Endothelial cell of umbilical vein (primary cell): ENCODE results near the gene SLC39A11. TPM values are rescaled to one million over a fixed set of nuclear protein-coding genes. Genes with fewer than 3 reads are reported as not detected.

Experiments
- BruUV-seq: library from RNA; stranded (reverse); fragments of 400-500 nt; replicated peaks from 2 replicates; lab custom pipeline; 2021; lab: Mats Ljungman, UMichigan
- CTCF ChIA-PET: fragments of 300-600, 350-600 bp; sonication (Branson Sonifier 250); formaldehyde crosslinking; loops from one replicate; lab custom pipeline; 2021; ENCODE audit warnings: antibody characterized with exemption, inconsistent platforms; lab: Charles Lee
- POLR2A ChIA-PET: fragments of 300-600, 350-600 bp; sonication (Branson Sonifier 250); formaldehyde crosslinking; loops from one replicate; lab custom pipeline; 2021; ENCODE audit warnings: antibody characterized with exemption, inconsistent platforms; lab: Charles Lee
- DNase-seq: peaks from one replicate; pipeline ENCODE4 v3.0.0-alpha.2; 2011; ENCODE audit warnings: low read depth, low spot score
- FAIRE-seq: peaks from 2 replicates; lab custom pipeline; 2011; peaks lifted over from hg19 to GRCh38; lab: Jason Lieb, UNC
- H2AFZ ChIP-seq: 2 replicates; pipeline ENCODE4 v1.6.0; 2012; ENCODE audit warnings: low read depth, low read length, control low read depth, inconsistent platforms
- H3K27ac ChIP-seq: 2 replicates; pipeline ENCODE4 v1.5.1; 2011; ENCODE audit warnings: low read depth, mild to moderate bottlenecking, control low read depth, low read length, moderate library complexity; ENCODE audit not compliant: insufficient read depth
- H3K27me3 ChIP-seq, 2 experiments: 2 replicates each; pipeline versions ENCODE4 v1.6.0 to v1.6.1; 2011; ENCODE audit warnings: low read length in 2 of 2, mixed read lengths in 1 of 2; ENCODE audit not compliant: control insufficient read depth in 2 of 2, insufficient read depth in 2 of 2
- H3K36me3 ChIP-seq, 2 experiments: 2 replicates in 1 of 2; 3 replicates in 1 of 2; pipeline ENCODE4 v1.5.1; 2011; ENCODE audit warnings: low read length in 2 of 2, mild to moderate bottlenecking in 1 of 2, moderate library complexity in 1 of 2; ENCODE audit not compliant: control insufficient read depth in 2 of 2, insufficient read depth in 2 of 2; ENCODE audit errors: extremely low read depth in 1 of 2
- H3K4me1 ChIP-seq: 3 replicates; pipeline ENCODE4 v1.5.1; 2011; ENCODE audit warnings: mild to moderate bottlenecking, low read length; ENCODE audit not compliant: control insufficient read depth, insufficient read depth; ENCODE audit errors: extremely low read depth
- H3K4me2 ChIP-seq: 2 replicates; pipeline ENCODE4 v1.6.1; 2011; ENCODE audit warnings: low read length, control low read depth, mixed read lengths; ENCODE audit not compliant: insufficient read depth
- H3K4me3 ChIP-seq, 3 experiments: fragments of 200-600 bp in 1 of 3; sonication (generic), shearing (Covaris generic) in 1 of 3; replicated peaks in 1 of 3; 2 replicates each; pipeline ENCODE4 v1.5.1; 2011 to 2016; ENCODE audit warnings: control low read depth in 3 of 3, low read length in 3 of 3, mild to moderate bottlenecking in 2 of 3, inconsistent platforms in 1 of 3, low read depth in 1 of 3, moderate library complexity in 1 of 3; ENCODE audit not compliant: insufficient read depth in 1 of 3
- H3K79me2 ChIP-seq: 2 replicates; pipeline ENCODE4 v1.6.0; 2012; ENCODE audit warnings: low read length, inconsistent platforms; ENCODE audit not compliant: control insufficient read depth, insufficient read depth
- H3K9ac ChIP-seq: replicated peaks from 2 replicates; pipeline ENCODE3; 2011; ENCODE audit warnings: low read length, control low read depth; ENCODE audit not compliant: insufficient read depth; ENCODE audit errors: extremely low read depth
- H3K9me1 ChIP-seq: replicated peaks from 3 replicates; pipeline ENCODE4 v1.6.0; 2011; ENCODE audit warnings: mild to moderate bottlenecking, low read length; ENCODE audit not compliant: control insufficient read depth, insufficient read depth; ENCODE audit errors: extremely low read depth
- H3K9me3 ChIP-seq: replicated peaks from 2 replicates; pipeline ENCODE4 v1.5.1; 2012; ENCODE audit warnings: low read length, inconsistent platforms; ENCODE audit not compliant: control insufficient read depth, insufficient read depth
- H4K20me1 ChIP-seq: replicated peaks from 2 replicates; pipeline ENCODE3; 2011; ENCODE audit warnings: mild to moderate bottlenecking, low read length; ENCODE audit not compliant: control insufficient read depth, insufficient read depth; ENCODE audit errors: extremely low read depth
- EZH2 ChIP-seq: IDR thresholded peaks from 2 replicates; pipeline ENCODE4 v1.6.1; 2012; ENCODE audit warnings: borderline replicate concordance, low read depth, mild to moderate bottlenecking, moderate library complexity, low read length, inconsistent platforms; ENCODE audit not compliant: severe bottlenecking
- FOS ChIP-seq: IDR thresholded peaks from 2 replicates; pipeline ENCODE4 v1.6.1; 2011; ENCODE audit warnings: mild to moderate bottlenecking, low read length, moderate library complexity, borderline replicate concordance; ENCODE audit not compliant: insufficient read depth
- GATA2 ChIP-seq: IDR thresholded peaks from 2 replicates; pipeline ENCODE4 v1.7.0; 2011; ENCODE audit warnings: low read depth, mild to moderate bottlenecking, moderate library complexity, mixed read lengths, low read length; ENCODE audit not compliant: insufficient read length, insufficient read depth
- JUN ChIP-seq: IDR thresholded peaks from 2 replicates; pipeline ENCODE4 v1.6.1; 2011; ENCODE audit warnings: borderline replicate concordance, low read depth; ENCODE audit not compliant: insufficient read length, insufficient read depth
- MYC ChIP-seq: IDR thresholded peaks from one replicate; pipeline ENCODE4 v1.6.1; 2011; ENCODE audit warnings: mild to moderate bottlenecking, low read depth, low read length
- POLR2A ChIP-seq: IDR thresholded peaks from 2 replicates; pipeline ENCODE4 v1.6.1; 2012; ENCODE audit warnings: low read depth, mild to moderate bottlenecking, control low read depth, low read length
- POLR2AphosphoS5 ChIP-seq: IDR thresholded peaks from 2 replicates; pipeline ENCODE4 v1.6.1; 2012; ENCODE audit warnings: low read depth, mild to moderate bottlenecking, control low read depth, low read length, moderate library complexity; ENCODE audit not compliant: insufficient read depth
- dilution Hi-C: fragments of 300-500 bp; cut with MboI; formaldehyde crosslinking; loops from one replicate; pipeline ENCODE4 v1.15.0; 2019; ENCODE audit warnings: low sequenced_read_pairs; ENCODE audit not compliant: extremely low pct_ligation_motif_present
- intact Hi-C: fragments of 100-400 bp; cut with micrococcal nuclease; formaldehyde crosslinking; loops from one replicate; pipeline ENCODE4 v1.10.0; 2022
- polyA plus RNA-seq, 4 experiments: library from polyadenylated mRNA; depleted of rRNA in 3 of 4; stranded (reverse) in 3 of 4; unstranded in 1 of 4; fragments of >200 nt; gene quantifications; 2 replicates each; pipeline versions ENCODE4 v1.2.1 to v1.2.3, GENCODE V29; 2011 to 2012; ENCODE audit warnings: missing spikeins in 1 of 4
- total RNA-seq: library from RNA; stranded (reverse); gene quantifications from 2 replicates; pipeline ENCODE4 v1.2.3, GENCODE V29; 2021
- TF ChIP-seq, protein P1 (sequence below), 2 donors: IDR thresholded peaks; 1 replicate in 1 of 2; 2 replicates in 1 of 2; pipeline ENCODE4 v1.5.1; 2011; ENCODE audit warnings: low read length in 2 of 2, mild to moderate bottlenecking in 2 of 2, moderate library complexity in 2 of 2, control low read depth in 1 of 2, inconsistent platforms in 1 of 2, low read depth in 1 of 2; ENCODE audit not compliant: insufficient read depth in 1 of 2; ENCODE audit errors: extremely low read depth in 1 of 2
- TF ChIP-seq, protein P2 (sequence below): IDR thresholded peaks from 2 replicates; pipeline ENCODE4 v1.6.1; 2011; ENCODE audit not compliant: insufficient read depth, insufficient read length

The SLC39A11 gene
- total and polyA plus RNA-seq, 2 donors (not counting 3 experiments of a cell fraction or from before 2014, with no cell fraction given), result 8.1 to 11.9 TPM

DNA sequence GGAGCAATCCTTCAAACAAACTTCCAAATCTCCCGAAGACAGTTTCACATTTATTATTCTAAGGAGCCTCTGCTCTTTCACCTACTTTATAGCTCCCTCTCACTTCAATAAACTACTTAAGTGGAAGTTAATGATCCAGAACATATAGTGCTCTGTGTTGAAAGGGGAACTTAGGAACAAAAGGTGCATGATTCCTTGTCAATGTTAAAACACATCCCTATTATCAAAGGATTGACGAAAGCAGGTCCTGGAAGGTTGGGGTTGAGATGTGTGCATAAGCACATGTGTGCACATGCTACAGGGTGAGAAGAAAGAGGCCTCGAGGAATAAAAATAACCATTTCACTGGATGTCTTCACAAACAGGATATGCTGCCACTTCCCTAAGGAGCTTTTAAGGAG is 170.3 kb downstream of the SLC39A11 start:
- intact Hi-C loops, result no loop called here
- no peak for FAIRE-seq
- H3K9me3 ChIP-seq, result no peaks in the 10 kb centered on the region

More for the DNA sequence above, 170.3 kb downstream of the SLC39A11 start:
- Histone ChIP-seq H3K36me3 (no peaks in the 10 kb centered on the region), H3K27ac (no peak overlapping the region), H3K79me2 (no peaks in the 10 kb centered on the region), H4K20me1 (no peaks in the 10 kb centered on the region), H3K27me3 (no peaks in the 10 kb centered on the region), H3K4me2 (no peak overlapping the region), H3K9ac (no peak overlapping the region), H3K9me1 (no peaks in the 10 kb centered on the region), H3K4me1 (no peaks in the 10 kb centered on the region), H2AFZ (no peak overlapping the region), H3K4me3 (no peak overlapping the region)
- no peak for DNase-seq
- BruUV-seq, result no TSS peak
- POLR2A ChIA-PET, result no interaction called here
- dilution Hi-C loops, result no loop called here
- TF ChIP-seq POLR2A (no peak), FOS (no peak), JUN (no peak), MYC (no peak), POLR2AphosphoS5 (no peak), EZH2 (no peak), GATA2 (no peak)
- TF ChIP-seq, protein P1, sequence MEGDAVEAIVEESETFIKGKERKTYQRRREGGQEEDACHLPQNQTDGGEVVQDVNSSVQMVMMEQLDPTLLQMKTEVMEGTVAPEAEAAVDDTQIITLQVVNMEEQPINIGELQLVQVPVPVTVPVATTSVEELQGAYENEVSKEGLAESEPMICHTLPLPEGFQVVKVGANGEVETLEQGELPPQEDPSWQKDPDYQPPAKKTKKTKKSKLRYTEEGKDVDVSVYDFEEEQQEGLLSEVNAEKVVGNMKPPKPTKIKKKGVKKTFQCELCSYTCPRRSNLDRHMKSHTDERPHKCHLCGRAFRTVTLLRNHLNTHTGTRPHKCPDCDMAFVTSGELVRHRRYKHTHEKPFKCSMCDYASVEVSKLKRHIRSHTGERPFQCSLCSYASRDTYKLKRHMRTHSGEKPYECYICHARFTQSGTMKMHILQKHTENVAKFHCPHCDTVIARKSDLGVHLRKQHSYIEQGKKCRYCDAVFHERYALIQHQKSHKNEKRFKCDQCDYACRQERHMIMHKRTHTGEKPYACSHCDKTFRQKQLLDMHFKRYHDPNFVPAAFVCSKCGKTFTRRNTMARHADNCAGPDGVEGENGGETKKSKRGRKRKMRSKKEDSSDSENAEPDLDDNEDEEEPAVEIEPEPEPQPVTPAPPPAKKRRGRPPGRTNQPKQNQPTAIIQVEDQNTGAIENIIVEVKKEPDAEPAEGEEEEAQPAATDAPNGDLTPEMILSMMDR (IDR thresholded peaks at IDR 0.05; ENCODE audit: extremely low read depth in 1 of 2, insufficient read depth in 1 of 2, low read depth in 1 of 2, low read length in 2 of 2), result no peak
- TF ChIP-seq, protein P2, sequence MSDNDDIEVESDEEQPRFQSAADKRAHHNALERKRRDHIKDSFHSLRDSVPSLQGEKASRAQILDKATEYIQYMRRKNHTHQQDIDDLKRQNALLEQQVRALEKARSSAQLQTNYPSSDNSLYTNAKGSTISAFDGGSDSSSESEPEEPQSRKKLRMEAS, result no peak
- CTCF ChIA-PET, result interaction anchor here (0.7 to 1.2 kb wide), 3 partner anchors 10 to 64 kb away, joined by 3 read pairs; no protein-coding TSS in a partner anchor
